Measurements from ENCODE around the gene EXD3.

GRCh38 chr9:137336735-137337134 lies 86.2 kb downstream of the EXD3 start:
- TF ChIP-seq CTCF (IDR thresholded peaks at IDR 0.05) (no peak), EP300 (IDR thresholded peaks at IDR 0.05) (no peak), POLR2A (IDR thresholded peaks at IDR 0.05) (no peak), POLR2AphosphoS5 (IDR thresholded peaks at IDR 0.05) (no peak)

Data from sigmoid colon (tissue), 4 donors.